K562 (cell line): ENCODE results near the gene BACH1. TPM values are rescaled to one million over a fixed set of nuclear protein-coding genes. Genes with fewer than 3 reads are reported as not detected.

Experiments used
- ATAC-seq: fragments of 200-7000 bp; cut with Tn5 transposase; 3 replicates; pipeline ENCODE4 v1.9.1; 2020; ENCODE audit warnings: moderate library complexity
- BruUV-seq: library from RNA; stranded (reverse); fragments of 400-500 nt; replicated peaks from 2 replicates; lab custom pipeline; 2021; lab: Mats Ljungman, UMichigan
- CTCF ChIA-PET: fragments of 300-600 bp; formaldehyde crosslinking; extraction: SDS; loops from one replicate; lab custom pipeline; 2021; ENCODE audit warnings: low intra/inter-chr PET ratio; lab: Yijun Ruan, JAX
- POLR2A ChIA-PET: fragments of 300-600, 350-650 bp; sonication (Branson Sonifier 250); formaldehyde crosslinking; extraction: SDS; loops from one replicate; lab custom pipeline; 2021; ENCODE audit warnings: antibody characterized with exemption, inconsistent platforms; lab: Yijun Ruan, JAX
- DNase-seq, 4 experiments: peaks; one replicate each; pipeline versions ENCODE4 v3.0.0 to v3.0.0-alpha.2; 2011 to 2018; ENCODE audit warnings: low spot score in 3 of 4, mixed read lengths in 3 of 4; ENCODE audit errors: extremely low read depth in 1 of 4
- FAIRE-seq: peaks from 2 replicates; lab custom pipeline; 2011; peaks lifted over from hg19 to GRCh38; lab: Jason Lieb, UNC
- H2AFZ ChIP-seq: 2 replicates; pipeline ENCODE4 v1.6.0; 2011; ENCODE audit warnings: low read depth, low read length, control low read depth, inconsistent platforms
- H3K27ac ChIP-seq: fragments of 200-600 bp; 3 replicates; pipeline ENCODE4 v1.8.0; 2011; ENCODE audit warnings: low read depth, mild to moderate bottlenecking, control low read depth, inconsistent platforms, low read length, moderate library complexity, mixed read lengths; ENCODE audit errors: extremely low read depth
- H3K27me3 ChIP-seq, 2 experiments: fragments of 300-600 bp in 1 of 2; 2 replicates in 1 of 2; 3 replicates in 1 of 2; pipeline versions ENCODE4 v1.6.0 to v1.8.0; 2011; ENCODE audit warnings: inconsistent platforms in 2 of 2, low read length in 2 of 2, mild to moderate bottlenecking in 1 of 2, mixed read lengths in 1 of 2, moderate library complexity in 1 of 2; ENCODE audit not compliant: control insufficient read depth in 2 of 2, insufficient read depth in 2 of 2
- H3K36me3 ChIP-seq: fragments of 300-600 bp; 3 replicates; pipeline ENCODE4 v1.8.0; 2011; ENCODE audit warnings: mild to moderate bottlenecking, low read length, inconsistent platforms; ENCODE audit not compliant: control insufficient read depth, insufficient read depth
- H3K4me1 ChIP-seq, 2 experiments: fragments of 200-600 bp in 1 of 2; replicated peaks in 1 of 2; 2 replicates in 1 of 2; 3 replicates in 1 of 2; pipeline versions ENCODE4 v1.5.1 to v1.8.0; 2011; ENCODE audit warnings: inconsistent platforms in 2 of 2, low read length in 2 of 2, mild to moderate bottlenecking in 1 of 2, mixed read lengths in 1 of 2, moderate library complexity in 1 of 2; ENCODE audit not compliant: control insufficient read depth in 2 of 2, insufficient read depth in 2 of 2
- H3K4me2 ChIP-seq: 2 replicates; pipeline ENCODE4 v1.6.1; 2011; ENCODE audit warnings: low read length, control low read depth, inconsistent platforms, mixed read lengths; ENCODE audit not compliant: insufficient read depth
- H3K4me3 ChIP-seq: fragments of 200-600 bp; sonication (generic), shearing (Covaris generic); 2 replicates; pipeline ENCODE4 v1.5.1; 2016; ENCODE audit warnings: control low read depth, inconsistent platforms
- H3K79me2 ChIP-seq: fragments of 200-600 bp; 3 replicates; pipeline ENCODE4 v1.8.0; 2011; ENCODE audit warnings: low read length, inconsistent platforms; ENCODE audit not compliant: control insufficient read depth, insufficient read depth
- H3K9ac ChIP-seq, 2 experiments: 2 replicates each; pipeline versions ENCODE4 v1.6.0 to v1.6.1; 2011; ENCODE audit warnings: low read depth in 2 of 2, low read length in 2 of 2, control low read depth in 1 of 2, inconsistent platforms in 1 of 2, mild to moderate bottlenecking in 1 of 2, mixed read lengths in 1 of 2; ENCODE audit not compliant: insufficient read depth in 1 of 2
- H3K9me1 ChIP-seq: one replicate; pipeline ENCODE4 v1.6.0; 2011; ENCODE audit warnings: inconsistent platforms, mild to moderate bottlenecking, low read length, moderate library complexity; ENCODE audit not compliant: control insufficient read depth, insufficient read depth
- H3K9me3 ChIP-seq: replicated peaks from 2 replicates; pipeline ENCODE4 v1.5.1; 2011; ENCODE audit warnings: low read depth, low read length, inconsistent platforms; ENCODE audit not compliant: control insufficient read depth, insufficient read depth
- H4K20me1 ChIP-seq: replicated peaks from 2 replicates; pipeline ENCODE4 v1.6.1; 2011; ENCODE audit warnings: low read length, inconsistent platforms, mixed read lengths; ENCODE audit not compliant: control insufficient read depth, insufficient read depth
- BDP1 ChIP-seq: IDR thresholded peaks from 3 replicates; pipeline ENCODE4 v1.6.1; 2011; ENCODE audit not compliant: insufficient read length, insufficient read depth
- CEBPB ChIP-seq: fragments of 450-650 bp; IDR thresholded peaks from 2 replicates; pipeline ENCODE4 v1.6.1; 2016; ENCODE audit warnings: missing genetic modification characterization, missing compliant biosample characterization
- NR4A1 ChIP-seq, 2 experiments: fragments of 250-450 bp in 1 of 2; fragments of 450-650 bp in 1 of 2; sonication (Bioruptor Pico) in 1 of 2; IDR thresholded peaks; 2 replicates each; pipeline versions ENCODE4 v1.4.0 to v1.6.1; 2016 to 2020; ENCODE audit warnings: mild to moderate bottlenecking in 2 of 2, missing compliant biosample characterization in 1 of 2, missing genetic modification characterization in 1 of 2, moderate library complexity in 1 of 2
- PML ChIP-seq: IDR thresholded peaks from 2 replicates; pipeline ENCODE4 v1.6.1; 2012; ENCODE audit warnings: low read length, inconsistent platforms
- PURB ChIP-seq: sonication (generic); formaldehyde crosslinking; IDR thresholded peaks from 2 replicates; pipeline ENCODE4 v1.9.0; 2021; ENCODE audit warnings: low read depth, mild to moderate bottlenecking, missing genetic modification reagents
- RBM39 ChIP-seq: fragments of 200-400 bp; formaldehyde crosslinking; optimal IDR thresholded peaks from 2 replicates; pipeline ENCODE3; 2018; ENCODE audit warnings: low read depth, low read length
- RFX5 ChIP-seq: IDR thresholded peaks from 2 replicates; pipeline ENCODE4 v1.6.1; 2011; ENCODE audit warnings: low read depth, mild to moderate bottlenecking, improper control_type of control experiment, low read length
- STAG1 ChIP-seq: sonication (generic); formaldehyde crosslinking; IDR thresholded peaks from 2 replicates; pipeline ENCODE4 v1.5.0; 2020; ENCODE audit warnings: missing genetic modification reagents, borderline replicate concordance
- TOE1 ChIP-seq, 2 experiments: fragments of 450-650 bp in 1 of 2; sonication (generic) in 1 of 2; formaldehyde crosslinking in 1 of 2; IDR thresholded peaks; 2 replicates each; pipeline versions ENCODE4 v1.7.1 to v1.8.0; 2016 to 2022; ENCODE audit warnings: borderline replicate concordance in 2 of 2, mild to moderate bottlenecking in 2 of 2, antibody characterized with exemption in 1 of 2, inconsistent platforms in 1 of 2, low read depth in 1 of 2, missing genetic modification reagents in 1 of 2, moderate library complexity in 1 of 2
- XRCC4 ChIP-seq: IDR thresholded peaks from one replicate; pipeline ENCODE4 v1.6.1; 2011; ENCODE audit not compliant: insufficient read depth, insufficient read length; ENCODE audit errors: extremely low read depth
- ZMIZ1 ChIP-seq, 2 experiments: fragments of 150-350 bp in 1 of 2; IDR thresholded peaks; 2 replicates each; pipeline ENCODE4 v1.6.1; 2012 to 2016; ENCODE audit warnings: low read depth in 2 of 2, low read length in 2 of 2, mild to moderate bottlenecking in 1 of 2, moderate library complexity in 1 of 2
- ZNF239 ChIP-seq: fragments of 250-450 bp; sonication (Bioruptor Pico); IDR thresholded peaks from 2 replicates; pipeline ENCODE4 v1.4.0; 2020; ENCODE audit warnings: mild to moderate bottlenecking
- ZNF561 ChIP-seq: fragments of 450-650 bp; formaldehyde crosslinking; conservative IDR thresholded peaks from 2 replicates; pipeline ENCODE4 v1.4.0; 2020; ENCODE audit warnings: mild to moderate bottlenecking, moderate library complexity
- WGBS: fragments of 100-300 bp; shearing (Covaris generic); methylation state at CpG from one replicate; pipeline ENCODE4 v1.1.6; 2016; ENCODE audit warnings: low coverage, mixed read lengths; ENCODE audit not compliant: insufficient coverage; ENCODE audit errors: missing lambda C conversion rate; 5-methylcytosine and 5-hydroxymethylcytosine counted together
- in situ Hi-C: fragments of 300-500 bp; cut with MboI; formaldehyde crosslinking; loops from 4 replicates; pipeline ENCODE4 v1.15.0; 2018; ENCODE audit warnings: inconsistent platforms, mixed read lengths
- intact Hi-C: fragments of 100-400 bp; cut with micrococcal nuclease; formaldehyde crosslinking; loops from 2 replicates; pipeline ENCODE4 v1.14.2; 2022
- polyA plus RNA-seq, 8 experiments: library from polyadenylated mRNA; depleted of rRNA in 4 of 8; stranded (reverse) in 5 of 8; unstranded in 3 of 8; fragments of >200 nt; fragmentation: Nextera tagmentation in 2 of 8; fragmentation: Illumina TruSeq in 1 of 8; extraction: Ambion mirVana in 2 of 8; extraction: Trizol in 1 of 8; gene quantifications; 2 replicates each; pipeline versions ENCODE4 v1.2.1 to v1.2.3, GENCODE V29; 2011 to 2014; ENCODE audit warnings: inconsistent platforms in 1 of 8, missing spikeins in 1 of 8
- total RNA-seq, 7 experiments: library from RNA; depleted of rRNA in 6 of 7; stranded (reverse); fragments of >200 nt in 6 of 7; fragmentation: Illumina TruSeq in 2 of 7; extraction: Trizol in 2 of 7; gene quantifications; 2 replicates each; pipeline versions ENCODE4 v1.2.1 to v1.2.3, GENCODE V29; 2011 to 2021; ENCODE audit warnings: low replicate concordance in 1 of 7
- TF ChIP-seq, protein P1 (sequence below): fragments of 450-650 bp; formaldehyde crosslinking; IDR thresholded peaks from 2 replicates; pipeline ENCODE4 v1.4.0; 2020; ENCODE audit warnings: mild to moderate bottlenecking, mixed read lengths
- TF ChIP-seq, protein P2 (sequence below): sonication (generic); formaldehyde crosslinking; IDR thresholded peaks from 2 replicates; pipeline ENCODE4 v1.8.0; 2022; ENCODE audit warnings: missing genetic modification reagents, mild to moderate bottlenecking, borderline replicate concordance

The BACH1 gene
- total and polyA plus RNA-seq, 9 of the 15 experiments (the other 6 are each of a cell fraction or from before 2014, with no cell fraction given), result 10.6 to 58.5 (median 28.6) TPM

GRCh38 chr21:29338256-29338655 lies 39.5 kb downstream of the BACH1 start:
- peaks cover 2 to 21% of the 10 kb centered on the region in 2 experiments; a peak in 3 of 5 replicates for H3K4me1 ChIP-seq
- H3K4me3 ChIP-seq, result no peak overlapping the region
- H3K79me2 ChIP-seq, result peaks cover 83% of the 10 kb centered on the region
- in situ Hi-C loops (no loop called here), intact Hi-C loops (no loop called here)
- BruUV-seq, result no TSS peak
- 96% methylated on average over 4 of the region's 4 CpGs for WGBS
- ATAC-seq (no peak), FAIRE-seq (no peak), DNase-seq (no peak)
- no peak overlapping the region for H3K9ac ChIP-seq
- H3K9me3 ChIP-seq, result no peaks in the 10 kb centered on the region
- no peaks in the 10 kb centered on the region for H3K9me1 ChIP-seq
- H3K4me2 ChIP-seq, result no peak overlapping the region
- no peak overlapping the region for H3K27ac ChIP-seq
- CTCF ChIA-PET, result no interaction called here
- H4K20me1 ChIP-seq, result no peaks in the 10 kb centered on the region; the same call in 1 of the 2 replicates
- H3K27me3 ChIP-seq, result no peaks in the 10 kb centered on the region
- peaks cover 55% of the 10 kb centered on the region for H3K36me3 ChIP-seq
- H2AFZ ChIP-seq, result no peak overlapping the region
- POLR2A ChIA-PET, result interaction anchor here (0.6 to 1.0 kb wide), 2 partner anchors 10 to 715 kb away, joined by 4 read pairs; no protein-coding TSS in a partner anchor
- TF ChIP-seq ZMIZ1 (IDR thresholded peaks at IDR 0.05; ENCODE audit: low read depth in 2 of 2, low read length in 2 of 2) (no peak), CEBPB (no peak), TOE1 (IDR thresholded peaks at IDR 0.05; ENCODE audit: borderline replicate concordance) (no peak), TOE1 (CRISPR knock-in tag; IDR thresholded peaks at IDR 0.05; ENCODE audit: borderline replicate concordance, low read depth) (no peak), PURB (CRISPR knock-in tag) (no peak), ZNF239 (CRISPR knock-in tag) (no peak), ZNF561 (CRISPR knock-in tag) (no peak), BDP1 (no peak), PML (no peak), STAG1 (CRISPR knock-in tag) (no peak), NR4A1 (CRISPR knock-in tag; IDR thresholded peaks at IDR 0.05) (no peak), NR4A1 (tag; IDR thresholded peaks at IDR 0.05) (no peak), RBM39 (no peak), RFX5 (no peak), XRCC4 (no peak)
- TF ChIP-seq, protein P1, sequence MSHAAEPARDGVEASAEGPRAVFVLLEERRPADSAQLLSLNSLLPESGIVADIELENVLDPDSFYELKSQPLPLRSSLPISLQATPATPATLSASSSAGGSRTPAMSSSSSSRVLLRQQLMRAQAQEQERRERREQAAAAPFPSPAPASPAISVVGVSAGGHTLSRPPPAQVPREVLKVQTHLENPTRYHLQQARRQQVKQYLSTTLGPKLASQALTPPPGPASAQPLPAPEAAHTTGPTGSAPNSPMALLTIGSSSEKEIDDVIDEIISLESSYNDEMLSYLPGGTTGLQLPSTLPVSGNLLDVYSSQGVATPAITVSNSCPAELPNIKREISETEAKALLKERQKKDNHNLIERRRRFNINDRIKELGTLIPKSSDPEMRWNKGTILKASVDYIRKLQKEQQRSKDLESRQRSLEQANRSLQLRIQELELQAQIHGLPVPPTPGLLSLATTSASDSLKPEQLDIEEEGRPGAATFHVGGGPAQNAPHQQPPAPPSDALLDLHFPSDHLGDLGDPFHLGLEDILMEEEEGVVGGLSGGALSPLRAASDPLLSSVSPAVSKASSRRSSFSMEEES, result no peak
- TF ChIP-seq, protein P2, sequence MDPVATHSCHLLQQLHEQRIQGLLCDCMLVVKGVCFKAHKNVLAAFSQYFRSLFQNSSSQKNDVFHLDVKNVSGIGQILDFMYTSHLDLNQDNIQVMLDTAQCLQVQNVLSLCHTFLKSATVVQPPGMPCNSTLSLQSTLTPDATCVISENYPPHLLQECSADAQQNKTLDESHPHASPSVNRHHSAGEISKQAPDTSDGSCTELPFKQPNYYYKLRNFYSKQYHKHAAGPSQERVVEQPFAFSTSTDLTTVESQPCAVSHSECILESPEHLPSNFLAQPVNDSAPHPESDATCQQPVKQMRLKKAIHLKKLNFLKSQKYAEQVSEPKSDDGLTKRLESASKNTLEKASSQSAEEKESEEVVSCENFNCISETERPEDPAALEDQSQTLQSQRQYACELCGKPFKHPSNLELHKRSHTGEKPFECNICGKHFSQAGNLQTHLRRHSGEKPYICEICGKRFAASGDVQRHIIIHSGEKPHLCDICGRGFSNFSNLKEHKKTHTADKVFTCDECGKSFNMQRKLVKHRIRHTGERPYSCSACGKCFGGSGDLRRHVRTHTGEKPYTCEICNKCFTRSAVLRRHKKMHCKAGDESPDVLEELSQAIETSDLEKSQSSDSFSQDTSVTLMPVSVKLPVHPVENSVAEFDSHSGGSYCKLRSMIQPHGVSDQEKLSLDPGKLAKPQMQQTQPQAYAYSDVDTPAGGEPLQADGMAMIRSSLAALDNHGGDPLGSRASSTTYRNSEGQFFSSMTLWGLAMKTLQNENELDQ, result no peak
